Esophagus squamous epithelium (tissue), 4 donors: Measurements from ENCODE around the gene MAGI1.

Source experiments
- CTCF ChIP-seq, 6 experiments: fragments of 450-650 bp in 4 of 6; fragments of 200-600 bp in 2 of 6; sonication (generic) in 2 of 6; IDR thresholded peaks; one replicate each; pipeline ENCODE4 v1.5.1; 2016 to 2019; ENCODE audit warnings: antibody characterized with exemption in 6 of 6, mild to moderate bottlenecking in 4 of 6, moderate library complexity in 4 of 6
- POLR2A ChIP-seq, 4 donors: fragments of 450-650 bp; IDR thresholded peaks; one replicate each; pipeline ENCODE4 v1.6.1; 2017; ENCODE audit warnings: antibody characterized with exemption in 4 of 4, mild to moderate bottlenecking in 4 of 4, moderate library complexity in 3 of 4

- TF ChIP-seq CTCF (IDR thresholded peaks at IDR 0.05) (no peak), POLR2A (IDR thresholded peaks at IDR 0.05) (no peak)
These were observed 418.8 kb downstream of the MAGI1 start for GRCh38 chr3:65619888-65620287.
